Body of pancreas (tissue), 4 donors: ENCODE data around the gene BCO1.

Experiments
- POLR2A ChIP-seq, 3 donors: fragments of 450-650 bp; IDR thresholded peaks; one replicate each; pipeline ENCODE4 v1.6.1; 2016; ENCODE audit warnings: antibody characterized with exemption in 3 of 3, mild to moderate bottlenecking in 2 of 3
- TF ChIP-seq, protein P1 (sequence below), 7 experiments: fragments of 450-650 bp in 4 of 7; fragments of 200-600 bp in 3 of 7; sonication (generic) in 3 of 7; IDR thresholded peaks; one replicate each; pipeline ENCODE4 v1.5.1; 2016 to 2019; ENCODE audit warnings: antibody characterized with exemption in 7 of 7

- TF ChIP-seq, protein P1, sequence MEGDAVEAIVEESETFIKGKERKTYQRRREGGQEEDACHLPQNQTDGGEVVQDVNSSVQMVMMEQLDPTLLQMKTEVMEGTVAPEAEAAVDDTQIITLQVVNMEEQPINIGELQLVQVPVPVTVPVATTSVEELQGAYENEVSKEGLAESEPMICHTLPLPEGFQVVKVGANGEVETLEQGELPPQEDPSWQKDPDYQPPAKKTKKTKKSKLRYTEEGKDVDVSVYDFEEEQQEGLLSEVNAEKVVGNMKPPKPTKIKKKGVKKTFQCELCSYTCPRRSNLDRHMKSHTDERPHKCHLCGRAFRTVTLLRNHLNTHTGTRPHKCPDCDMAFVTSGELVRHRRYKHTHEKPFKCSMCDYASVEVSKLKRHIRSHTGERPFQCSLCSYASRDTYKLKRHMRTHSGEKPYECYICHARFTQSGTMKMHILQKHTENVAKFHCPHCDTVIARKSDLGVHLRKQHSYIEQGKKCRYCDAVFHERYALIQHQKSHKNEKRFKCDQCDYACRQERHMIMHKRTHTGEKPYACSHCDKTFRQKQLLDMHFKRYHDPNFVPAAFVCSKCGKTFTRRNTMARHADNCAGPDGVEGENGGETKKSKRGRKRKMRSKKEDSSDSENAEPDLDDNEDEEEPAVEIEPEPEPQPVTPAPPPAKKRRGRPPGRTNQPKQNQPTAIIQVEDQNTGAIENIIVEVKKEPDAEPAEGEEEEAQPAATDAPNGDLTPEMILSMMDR (IDR thresholded peaks at IDR 0.05): no peak
- TF ChIP-seq POLR2A (IDR thresholded peaks at IDR 0.05): no peak
Observed at GRCh38 chr16:81333356-81333755, 94.9 kb downstream of the BCO1 start.
